ENCODE results near the gene DCLK1. TPM values are rescaled to one million over a fixed set of nuclear protein-coding genes. Genes with fewer than 3 reads are reported as not detected.

The DCLK1 gene
- total and polyA plus RNA-seq, 2 experiments from 2014 or later: 0.48 to 0.65 TPM

GRCh38 chr13:35956074-35956473, 175.1 kb downstream of the DCLK1 start:
- in situ Hi-C loops (cut with MboI): no loop called here

GRCh38 chr13:35954207-35954560, 177.0 kb downstream of the DCLK1 start:
- DNase-seq: no peak
- H3K4me3 ChIP-seq: no peak overlapping the region
- no peaks in the 10 kb centered on the region for H4K20me1 ChIP-seq (ENCODE audit: insufficient read depth)
- in situ Hi-C loops (cut with MboI): no loop called here
- no peak for TF ChIP-seq EZH2 (IDR thresholded peaks at IDR 0.05; ENCODE audit: insufficient read depth, poor library complexity, severe bottlenecking)
- TF ChIP-seq EZH2phosphoT487 (IDR thresholded peaks at IDR 0.05; ENCODE audit: insufficient read depth, low read depth): no peak
- H3K4me1 ChIP-seq (ENCODE audit: insufficient read depth): peaks cover 23% of the 10 kb centered on the region
- H3F3A ChIP-seq (ENCODE audit: insufficient read depth): peaks cover 18% of the 10 kb centered on the region
- H3K9ac ChIP-seq: no peak overlapping the region
- H3K27ac ChIP-seq: no peak overlapping the region
- no peak overlapping the region for H3K4me2 ChIP-seq (ENCODE audit: unreplicated experiment)
- WGBS, 2 experiments (ENCODE audit: low coverage in 1 of 2, low lambda C conversion rate in 2 of 2, missing lambda C conversion rate in 2 of 2): 15 to 21% methylated on average over 3 of the region's 3 CpGs
- H2AFZ ChIP-seq: no peak overlapping the region
- no peaks in the 10 kb centered on the region for H3K36me3 ChIP-seq (ENCODE audit: low read depth)
- H3K9me2 ChIP-seq (ENCODE audit: insufficient read depth): no peaks in the 10 kb centered on the region
- H3K79me2 ChIP-seq (ENCODE audit: insufficient read depth): no peaks in the 10 kb centered on the region
- H3K9me3 ChIP-seq (ENCODE audit: low read depth): no peaks in the 10 kb centered on the region
- H3K27me3 ChIP-seq (replicated peaks; ENCODE audit: insufficient read depth): no peaks in the 10 kb centered on the region

More at GRCh38 chr13:35956074-35956473, 175.1 kb downstream of the DCLK1 start:
- no peaks in the 10 kb centered on the region for H3K79me2 ChIP-seq (ENCODE audit: insufficient read depth)
- H4K20me1 ChIP-seq (ENCODE audit: insufficient read depth): no peaks in the 10 kb centered on the region
- no peaks in the 10 kb centered on the region for H3K9me2 ChIP-seq (ENCODE audit: insufficient read depth)
- no peak overlapping the region for H2AFZ ChIP-seq
- H3K4me1 ChIP-seq (ENCODE audit: insufficient read depth): peaks cover 34% of the 10 kb centered on the region
- DNase-seq: no peak
- H3K9ac ChIP-seq: no peak overlapping the region
- H3K27me3 ChIP-seq (replicated peaks; ENCODE audit: insufficient read depth): no peaks in the 10 kb centered on the region
- H3K36me3 ChIP-seq (ENCODE audit: low read depth): no peaks in the 10 kb centered on the region
- no peak for TF ChIP-seq EZH2phosphoT487 (IDR thresholded peaks at IDR 0.05; ENCODE audit: insufficient read depth, low read depth)
- no peak for TF ChIP-seq EZH2 (IDR thresholded peaks at IDR 0.05; ENCODE audit: insufficient read depth, poor library complexity, severe bottlenecking)
- no peaks in the 10 kb centered on the region for H3K9me3 ChIP-seq (ENCODE audit: low read depth)
- H3K4me3 ChIP-seq: no peak overlapping the region
- H3F3A ChIP-seq (ENCODE audit: insufficient read depth): peaks cover 18% of the 10 kb centered on the region
- H3K27ac ChIP-seq: no peak overlapping the region
- no peak overlapping the region for H3K4me2 ChIP-seq (ENCODE audit: unreplicated experiment)

- Histone ChIP-seq H3F3A (ENCODE audit: insufficient read depth) (peaks cover 18% of the 10 kb centered on the region), H3K9ac (peak overlapping the region; percentile 23; the same call in 1 of the 2 replicates), H3K79me2 (ENCODE audit: insufficient read depth) (no peaks in the 10 kb centered on the region), H3K4me3 (peak overlapping the region; percentile 44), H3K36me3 (ENCODE audit: low read depth) (no peaks in the 10 kb centered on the region), H3K9me2 (ENCODE audit: insufficient read depth) (no peaks in the 10 kb centered on the region), H2AFZ (0 out of 2 replicates have a peak overlapping the region, but pooled peaks have one; percentile 36), H3K9me3 (ENCODE audit: low read depth) (no peaks in the 10 kb centered on the region), H3K4me1 (ENCODE audit: insufficient read depth) (peaks cover 22% of the 10 kb centered on the region), H3K27ac (no peak overlapping the region), H4K20me1 (ENCODE audit: insufficient read depth) (no peaks in the 10 kb centered on the region), H3K27me3 (replicated peaks; ENCODE audit: insufficient read depth) (no peaks in the 10 kb centered on the region), H3K4me2 (ENCODE audit: unreplicated experiment) (peak overlapping the region; percentile 74)
- TF ChIP-seq EZH2phosphoT487 (IDR thresholded peaks at IDR 0.05; ENCODE audit: insufficient read depth, low read depth) (no peak), EZH2 (IDR thresholded peaks at IDR 0.05; ENCODE audit: insufficient read depth, poor library complexity, severe bottlenecking) (no peak)
- peak; percentile 94 for DNase-seq
- in situ Hi-C loops (cut with MboI): no loop called here
- 2 to 7% methylated on average over 12 of the region's 12 CpGs for WGBS, 2 experiments (ENCODE audit: low coverage in 1 of 2, low lambda C conversion rate in 2 of 2, missing lambda C conversion rate in 2 of 2)
These were observed 177.5 kb downstream of the DCLK1 start for GRCh38 chr13:35953537-35954206.

- Histone ChIP-seq H4K20me1 (ENCODE audit: insufficient read depth) (no peaks in the 10 kb centered on the region), H2AFZ (no peak overlapping the region), H3K27me3 (replicated peaks; ENCODE audit: insufficient read depth) (no peaks in the 10 kb centered on the region), H3K36me3 (ENCODE audit: low read depth) (no peaks in the 10 kb centered on the region), H3K9me3 (ENCODE audit: low read depth) (no peaks in the 10 kb centered on the region), H3K9me2 (ENCODE audit: insufficient read depth) (no peaks in the 10 kb centered on the region), H3K4me2 (ENCODE audit: unreplicated experiment) (no peak overlapping the region), H3F3A (ENCODE audit: insufficient read depth) (no peaks in the 10 kb centered on the region), H3K4me1 (ENCODE audit: insufficient read depth) (no peaks in the 10 kb centered on the region), H3K9ac (no peak overlapping the region), H3K27ac (no peak overlapping the region), H3K4me3 (no peak overlapping the region), H3K79me2 (ENCODE audit: insufficient read depth) (no peaks in the 10 kb centered on the region)
- in situ Hi-C loops (cut with MboI): no loop called here
- TF ChIP-seq EZH2phosphoT487 (IDR thresholded peaks at IDR 0.05; ENCODE audit: insufficient read depth, low read depth) (no peak), EZH2 (IDR thresholded peaks at IDR 0.05; ENCODE audit: insufficient read depth, poor library complexity, severe bottlenecking) (no peak)
- 32 to 38% methylated on average over 4 of the region's 4 CpGs for WGBS, 2 experiments (ENCODE audit: low coverage in 1 of 2, low lambda C conversion rate in 2 of 2, missing lambda C conversion rate in 2 of 2)
- no peak for DNase-seq
These were observed 183.9 kb downstream of the DCLK1 start for GRCh38 chr13:35947315-35947714.
